Amniotic epithelial cell (primary cell): Measurements from ENCODE around the gene TRIM43.
"Not testable (repeated sequence)": the region's sequence is repeated elsewhere in the genome, so short reads cannot be mapped to it uniquely, and the experiment has no call there.

ENCODE experiments used
- DNase-seq: peaks from one replicate; pipeline ENCODE4 v3.0.0-alpha.2; 2010; ENCODE audit warnings: low read depth

The TRIM43 gene

GRCh38 chr2:95641787-95642186 is 50.0 kb downstream of the TRIM43 start:
- DNase-seq = peak; percentile 96

DNA sequence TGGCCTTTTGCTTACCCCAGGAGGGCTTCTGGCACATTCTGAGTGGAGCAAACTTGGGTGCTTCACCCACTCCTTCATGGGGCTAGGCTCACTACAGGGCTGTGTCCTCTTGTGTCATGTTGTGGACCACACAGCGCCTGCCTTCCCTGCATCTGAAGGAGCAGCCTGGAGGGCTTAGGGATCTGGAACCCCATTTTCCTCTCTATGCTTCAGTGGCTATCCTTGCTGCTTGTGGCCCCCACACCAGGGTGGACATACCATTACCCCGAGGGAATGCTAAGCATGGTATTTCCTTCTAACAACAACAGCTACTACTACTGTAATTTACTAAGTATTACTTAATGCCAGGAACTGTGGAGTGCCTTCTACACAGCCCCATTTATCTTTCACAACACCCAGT is 50.6 kb downstream of the TRIM43 start:
- DNase-seq = not testable (repeated sequence)

- DNase-seq = not testable (repeated sequence)
Observed at GRCh38 chr2:95642951-95643350, 51.1 kb downstream of the TRIM43 start.

DNA sequence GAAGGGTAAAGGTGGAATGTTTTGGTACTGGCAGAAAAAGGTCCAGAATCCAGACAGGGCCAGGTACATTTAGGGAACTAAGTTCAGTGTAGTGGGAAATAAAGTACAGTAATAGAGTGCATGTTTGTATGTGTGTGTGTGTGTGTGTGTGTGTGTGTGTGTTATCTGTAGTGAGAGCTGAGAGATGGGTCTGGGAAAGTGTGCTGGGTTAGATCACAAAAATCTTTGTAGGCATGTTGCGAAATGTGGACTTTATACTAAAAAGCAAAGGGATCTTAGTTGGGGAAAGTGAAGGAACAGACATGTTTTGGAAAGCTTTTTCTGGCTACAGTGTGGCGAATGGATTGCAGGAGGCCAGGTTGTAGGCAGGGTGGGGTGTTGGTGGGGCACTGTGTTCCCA is 53.5 kb downstream of the TRIM43 start:
- not testable (repeated sequence) for DNase-seq

- DNase-seq = not testable (repeated sequence)
Observed at GRCh38 chr2:95646274-95646994, 54.6 kb downstream of the TRIM43 start.

- not testable (repeated sequence) for DNase-seq
Observed at GRCh38 chr2:95648894-95649544, 57.2 kb downstream of the TRIM43 start.
